H1 (cell line): ENCODE measurements around the gene VEZT. TPM values are rescaled to one million over a fixed set of nuclear protein-coding genes. Genes with fewer than 3 reads are reported as not detected.

Experiments used
- CTCF ChIA-PET: fragments of 300-600 bp; sonication (Branson Sonifier 250); formaldehyde crosslinking; loops from one replicate; lab custom pipeline; 2021; ENCODE audit not compliant: partially characterized antibody; lab: Charles Lee
- POLR2A ChIA-PET: fragments of 300-600 bp; sonication (Branson Sonifier 250); formaldehyde crosslinking; loops from one replicate; lab custom pipeline; 2021; ENCODE audit warnings: inconsistent platforms; ENCODE audit not compliant: partially characterized antibody; lab: Charles Lee
- DNase-seq, 2 experiments: peaks; one replicate each; pipeline versions ENCODE4 v3.0.0 to v3.0.0-alpha.2; 2010 to 2022; ENCODE audit warnings: low spot score in 2 of 2, low read depth in 1 of 2, mixed read lengths in 1 of 2
- FAIRE-seq: peaks from 2 replicates; lab custom pipeline; 2011; peaks lifted over from hg19 to GRCh38; lab: Jason Lieb, UNC
- H2AFZ ChIP-seq: 2 replicates; pipeline ENCODE4 v1.8.1; 2012; ENCODE audit warnings: low read length, inconsistent platforms
- H2AK5ac ChIP-seq: 2 replicates; pipeline ENCODE4 v1.6.1; 2013; ENCODE audit warnings: low read depth, low read length
- H2BK120ac ChIP-seq: replicated peaks from 2 replicates; pipeline ENCODE3; 2013; ENCODE audit warnings: low read depth, low read length, inconsistent platforms
- H2BK12ac ChIP-seq: 2 replicates; pipeline ENCODE4 v1.6.1; 2013; ENCODE audit warnings: low read depth, low read length
- H2BK15ac ChIP-seq: 2 replicates; pipeline ENCODE4 v1.6.1; 2013; ENCODE audit warnings: low read length
- H2BK20ac ChIP-seq: 2 replicates; pipeline ENCODE4 v1.6.1; 2013; ENCODE audit warnings: low read length
- H2BK5ac ChIP-seq: 2 replicates; pipeline ENCODE4 v1.6.1; 2013; ENCODE audit warnings: low read depth, low read length
- H3K14ac ChIP-seq: 2 replicates; pipeline ENCODE4 v1.6.1; 2013; ENCODE audit warnings: inconsistent platforms; ENCODE audit not compliant: insufficient read length
- H3K18ac ChIP-seq: 2 replicates; pipeline ENCODE4 v1.6.1; 2013; ENCODE audit warnings: low read length; ENCODE audit errors: extremely low read depth
- H3K23ac ChIP-seq: 2 replicates; pipeline ENCODE4 v1.6.1; 2013; ENCODE audit warnings: inconsistent platforms; ENCODE audit not compliant: insufficient read length
- H3K23me2 ChIP-seq: 2 replicates; pipeline ENCODE4 v1.6.1; 2013; ENCODE audit warnings: low read depth, low read length
- H3K27ac ChIP-seq: 2 replicates; pipeline ENCODE4 v1.6.1; 2011; ENCODE audit warnings: low read depth, low read length, inconsistent platforms
- H3K27me3 ChIP-seq, 4 experiments: replicated peaks in 1 of 4; 1 replicate in 1 of 4; 2 replicates in 3 of 4; pipeline versions ENCODE4 v1.6.1 to v1.8.1; 2011 to 2013; ENCODE audit warnings: low read length in 3 of 4, mild to moderate bottlenecking in 3 of 4, inconsistent platforms in 2 of 4, mixed read lengths in 2 of 4, moderate library complexity in 1 of 4; ENCODE audit not compliant: control insufficient read depth in 3 of 4, insufficient read depth in 3 of 4; ENCODE audit errors: extremely low read depth in 1 of 4
- H3K36me3 ChIP-seq, 4 experiments: 2 replicates each; pipeline versions ENCODE4 v1.6.1 to v1.8.1; 2011 to 2013; ENCODE audit warnings: mild to moderate bottlenecking in 4 of 4, low read length in 3 of 4, moderate library complexity in 2 of 4, control low read depth in 1 of 4, inconsistent platforms in 1 of 4; ENCODE audit not compliant: insufficient read depth in 4 of 4, control insufficient read depth in 2 of 4
- H3K4ac ChIP-seq: replicated peaks from 2 replicates; pipeline ENCODE3; 2013; ENCODE audit warnings: low read length, low read depth, mixed read lengths, inconsistent platforms; ENCODE audit not compliant: insufficient read length
- H3K4me1 ChIP-seq, 4 experiments: replicated peaks in 1 of 4; 1 replicate in 1 of 4; 2 replicates in 3 of 4; pipeline versions ENCODE4 v1.6.1 to v1.8.1; 2011 to 2013; ENCODE audit warnings: low read length in 3 of 4, inconsistent platforms in 2 of 4, mixed read lengths in 1 of 4; ENCODE audit not compliant: insufficient read depth in 4 of 4, control insufficient read depth in 3 of 4
- H3K4me2 ChIP-seq, 2 experiments: 2 replicates each; pipeline versions ENCODE4 v1.6.1 to v1.8.1; 2011 to 2013; ENCODE audit warnings: low read depth in 2 of 2, low read length in 2 of 2, control low read depth in 1 of 2, inconsistent platforms in 1 of 2, mild to moderate bottlenecking in 1 of 2; ENCODE audit not compliant: insufficient read depth in 1 of 2
- H3K4me3 ChIP-seq, 4 experiments: fragments of 200-600, 300-600 bp in 1 of 4; sonication (generic), shearing (Covaris generic), sonication (Bioruptor Twin) in 1 of 4; 2 replicates each; pipeline versions ENCODE4 v1.5.1 to v1.8.1; 2011 to 2016; ENCODE audit warnings: low read length in 4 of 4, low read depth in 3 of 4, control low read depth in 2 of 4, inconsistent platforms in 2 of 4, mild to moderate bottlenecking in 2 of 4, mixed read lengths in 1 of 4, moderate library complexity in 1 of 4; ENCODE audit not compliant: insufficient read depth in 2 of 4; ENCODE audit errors: extremely low read depth in 1 of 4
- H3K56ac ChIP-seq: replicated peaks from 2 replicates; pipeline ENCODE3; 2013; ENCODE audit warnings: low read depth, mild to moderate bottlenecking, mixed read lengths, low read length, inconsistent platforms; ENCODE audit not compliant: insufficient read length
- H3K79me1 ChIP-seq: 2 replicates; pipeline ENCODE4 v1.6.1; 2013; ENCODE audit warnings: low read depth, low read length, control low read depth
- H3K79me2 ChIP-seq, 2 experiments: 2 replicates each; pipeline versions ENCODE4 v1.6.1 to v1.8.1; 2012 to 2013; ENCODE audit warnings: low read length in 2 of 2, mild to moderate bottlenecking in 2 of 2, inconsistent platforms in 1 of 2; ENCODE audit not compliant: insufficient read depth in 2 of 2, control insufficient read depth in 1 of 2
- H3K9ac ChIP-seq, 4 experiments: replicated peaks in 1 of 4; 1 replicate in 1 of 4; 2 replicates in 3 of 4; pipeline versions ENCODE4 v1.6.1 to v1.8.1; 2011 to 2013; ENCODE audit warnings: low read depth in 3 of 4, low read length in 3 of 4, control low read depth in 2 of 4, mild to moderate bottlenecking in 2 of 4, moderate library complexity in 2 of 4, inconsistent platforms in 1 of 4; ENCODE audit errors: extremely low read depth in 1 of 4
- H3K9me3 ChIP-seq, 2 experiments: 2 replicates each; pipeline versions ENCODE4 v1.6.1 to v1.8.1; 2012 to 2013; ENCODE audit warnings: mild to moderate bottlenecking in 2 of 2, moderate library complexity in 2 of 2, control low read depth in 1 of 2, inconsistent platforms in 1 of 2, low read depth in 1 of 2, low read length in 1 of 2, mixed read lengths in 1 of 2; ENCODE audit not compliant: insufficient read depth in 2 of 2
- H4K20me1 ChIP-seq, 2 experiments: replicated peaks in 1 of 2; 2 replicates each; pipeline versions ENCODE3 to v1.8.1; 2011 to 2013; ENCODE audit warnings: inconsistent platforms in 2 of 2, low read length in 2 of 2, mild to moderate bottlenecking in 1 of 2; ENCODE audit not compliant: insufficient read depth in 2 of 2, control insufficient read depth in 1 of 2
- H4K5ac ChIP-seq: 2 replicates; pipeline ENCODE4 v1.6.1; 2013; ENCODE audit warnings: low read length, low read depth, mixed read lengths, inconsistent platforms; ENCODE audit not compliant: insufficient read length
- H4K8ac ChIP-seq: 2 replicates; pipeline ENCODE4 v1.8.0; 2013; ENCODE audit warnings: mild to moderate bottlenecking, moderate library complexity, low read length, inconsistent platforms; ENCODE audit not compliant: insufficient read depth; ENCODE audit errors: extremely low read depth
- H4K91ac ChIP-seq: replicated peaks from 2 replicates; pipeline ENCODE3; 2013; ENCODE audit warnings: low read length, mixed read lengths, inconsistent platforms; ENCODE audit not compliant: insufficient read length
- ASH2L ChIP-seq: fragments of 200-600, 300-600 bp; sonication (generic); IDR thresholded peaks from one replicate; pipeline ENCODE4 v1.7.1; 2017; ENCODE audit warnings: low read length
- GTF2F1 ChIP-seq: IDR thresholded peaks from 2 replicates; pipeline ENCODE4 v1.6.1; 2012; ENCODE audit warnings: low read depth, low read length, improper control_type of control experiment, borderline replicate concordance
- KDM4A ChIP-seq: IDR thresholded peaks from one replicate; pipeline ENCODE4 v1.7.1; 2012; ENCODE audit warnings: low read depth, mild to moderate bottlenecking, moderate library complexity, low read length, inconsistent platforms; ENCODE audit not compliant: severe bottlenecking
- RBBP5 ChIP-seq: IDR thresholded peaks from 2 replicates; pipeline ENCODE4 v1.7.1; 2012; ENCODE audit warnings: low read depth, mild to moderate bottlenecking, inconsistent platforms, low read length, moderate library complexity, borderline replicate concordance
- SAP30 ChIP-seq: fragments of 300-600 bp; sonication (generic); IDR thresholded peaks from 2 replicates; pipeline ENCODE4 v1.7.1; 2012; ENCODE audit warnings: low read length, moderate library complexity, mild to moderate bottlenecking, inconsistent platforms; ENCODE audit not compliant: insufficient read depth, insufficient replicate concordance
- SIRT6 ChIP-seq: IDR thresholded peaks from one replicate; pipeline ENCODE4 v1.7.1; 2012; ENCODE audit warnings: low read length, inconsistent platforms
- SP1 ChIP-seq: IDR thresholded peaks from 2 replicates; pipeline ENCODE4 v1.6.1; 2011; ENCODE audit warnings: low read depth, low read length
- SRF ChIP-seq: IDR thresholded peaks from 2 replicates; pipeline ENCODE4 v1.6.1; 2011; ENCODE audit warnings: mild to moderate bottlenecking, low read depth, low read length, moderate library complexity
- WGBS, 2 experiments: shearing (Covaris generic) in 1 of 2; methylation state at CpG; one replicate each; pipeline versions ENCODE4 v1.1.6 to v1.1.7; 2013 to 2015; ENCODE audit warnings: low lambda C conversion rate in 2 of 2, mixed read lengths in 2 of 2, inconsistent platforms in 1 of 2, low coverage in 1 of 2, missing lambda C conversion rate in 1 of 2; ENCODE audit not compliant: insufficient replicate concordance in 2 of 2, insufficient coverage in 1 of 2, insufficient read length in 1 of 2; ENCODE audit errors: extremely low coverage in 1 of 2, missing lambda C conversion rate in 1 of 2; 5-methylcytosine and 5-hydroxymethylcytosine counted together
- polyA plus RNA-seq, 7 experiments: library from polyadenylated mRNA; depleted of rRNA in 3 of 7; stranded (reverse) in 5 of 7; unstranded in 2 of 7; fragments of >200 nt in 5 of 7; fragments of 200-250 nt in 2 of 7; gene quantifications; 1 replicate in 5 of 7; 2 replicates in 1 of 7; 4 replicates in 1 of 7; pipeline versions ENCODE4 v1.2.1 to v1.2.3, GENCODE V29; 2011 to 2013; ENCODE audit warnings: missing spikeins in 2 of 7, mixed read lengths in 2 of 7
- total RNA-seq: library from RNA; stranded (reverse); fragmentation: NEBNext Ultra II Directional; extraction: Animal tissue kit (Norgen Biotek cat#: 25700); gene quantifications from 2 replicates; pipeline ENCODE4 v1.2.1, GENCODE V29; 2021

VEZT gene
- total and polyA plus RNA-seq, 2 of the 8 experiments (the other 6 are each of a cell fraction or from before 2014, with no cell fraction given) = 44.0 to 56.1 TPM

- POLR2A ChIA-PET = interaction anchor here (1.0 to 1.6 kb wide), 3 partner anchors 9 to 65 kb away, joined by 3 to 5 read pairs (median 3); partner anchors contain the start of genes FGD6 and VEZT
- WGBS, 2 experiments = 93% methylated on average over 6 of the region's 6 CpGs; no CpG with 5 or more reads in 1 of the 2 experiments
- H3K36me3 ChIP-seq = peaks cover 3 to 45% (median 21%) of the 10 kb centered on the region in 4 experiments; a peak in 5 of 8 replicates
Observed at GRCh38 chr12:95282266-95282665, 64.7 kb downstream of the VEZT start.

More at GRCh38 chr12:95282266-95282665, 64.7 kb downstream of the VEZT start:
- Histone ChIP-seq H3K4ac (no peak overlapping the region), H3K14ac (no peak overlapping the region), H3K4me3 (no peak overlapping the region), H3K79me2 (no peaks in the 10 kb centered on the region), H3K27me3 (no peaks in the 10 kb centered on the region), H3K23me2 (no peaks in the 10 kb centered on the region), H3K4me2 (no peak overlapping the region), H2BK120ac (no peak overlapping the region), H2BK15ac (no peak overlapping the region), H2BK12ac (no peak overlapping the region), H4K20me1 (no peaks in the 10 kb centered on the region), H3K9me3 (no peaks in the 10 kb centered on the region), H4K8ac (no peak overlapping the region), H3K4me1 (no peaks in the 10 kb centered on the region), H4K91ac (no peak overlapping the region), H3K79me1 (no peaks in the 10 kb centered on the region), H4K5ac (no peak overlapping the region), H2AK5ac (no peak overlapping the region), H3K27ac (no peak overlapping the region), H2BK5ac (no peak overlapping the region), H2BK20ac (no peak overlapping the region)
- FAIRE-seq (no peak), DNase-seq (no peak)
- no peak for TF ChIP-seq GTF2F1
- TF ChIP-seq RBBP5 = no peak
- no peak for TF ChIP-seq SIRT6
- TF ChIP-seq KDM4A = no peak
- TF ChIP-seq SRF = no peak
- TF ChIP-seq ASH2L = no peak
- no peak for TF ChIP-seq SAP30
- TF ChIP-seq SP1 = no peak
- TF ChIP-seq, all 59 proteins: peak for 0
- Histone ChIP-seq H3K56ac (no peak overlapping the region), H2AFZ (no peak overlapping the region), H3K23ac (no peak overlapping the region), H3K9ac (no peak overlapping the region), H3K18ac (no peak overlapping the region)
- CTCF ChIA-PET = interaction anchor here (1.2 to 1.9 kb wide), 2 partner anchors 54 to 78 kb away, joined by 4 to 5 read pairs; no protein-coding TSS in a partner anchor
